SK-N-SH (cell line): Measurements from ENCODE around the gene COL24A1.

ENCODE experiments used
- TAF1 ChIP-seq: IDR thresholded peaks from 2 replicates; pipeline ENCODE4 v1.6.1; 2012; ENCODE audit warnings: low read depth, mild to moderate bottlenecking, low read length, moderate library complexity, borderline replicate concordance
- USF2 ChIP-seq: fragments of 150-350 bp; IDR thresholded peaks from 2 replicates; pipeline ENCODE4 v1.6.1; 2017; ENCODE audit warnings: antibody characterized with exemption, low read length, low read depth, borderline replicate concordance
- YY1 ChIP-seq: IDR thresholded peaks from 2 replicates; pipeline ENCODE4 v1.4.0; 2012; ENCODE audit warnings: low read depth, mild to moderate bottlenecking

- TF ChIP-seq USF2 (no peak), YY1 (no peak), TAF1 (no peak)
Measured at GRCh38 chr1:86119214-86119764, 37.3 kb downstream of the COL24A1 start.
